ENCODE data around the gene BCAS4.

DNA sequence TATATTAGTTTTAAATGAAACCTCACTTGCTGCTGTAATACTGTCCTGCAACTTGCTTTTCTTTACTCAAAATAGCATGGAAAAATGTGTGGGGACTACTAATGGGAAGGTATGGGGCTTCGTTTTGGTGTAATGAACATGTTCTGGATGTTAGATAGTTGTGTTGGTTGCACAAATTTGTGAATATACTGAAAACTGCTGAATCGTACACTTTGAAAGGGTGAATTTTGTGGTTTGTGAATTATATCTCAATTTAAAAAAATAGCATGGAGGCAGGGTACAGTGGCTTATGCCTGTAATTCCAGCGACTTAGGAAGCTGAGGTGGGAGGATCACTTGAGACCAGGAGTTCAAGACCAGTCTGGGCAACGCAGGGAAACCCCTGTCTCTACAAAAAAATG lies 2.3 kb downstream of the BCAS4 start:
- TF ChIP-seq, protein P1, sequence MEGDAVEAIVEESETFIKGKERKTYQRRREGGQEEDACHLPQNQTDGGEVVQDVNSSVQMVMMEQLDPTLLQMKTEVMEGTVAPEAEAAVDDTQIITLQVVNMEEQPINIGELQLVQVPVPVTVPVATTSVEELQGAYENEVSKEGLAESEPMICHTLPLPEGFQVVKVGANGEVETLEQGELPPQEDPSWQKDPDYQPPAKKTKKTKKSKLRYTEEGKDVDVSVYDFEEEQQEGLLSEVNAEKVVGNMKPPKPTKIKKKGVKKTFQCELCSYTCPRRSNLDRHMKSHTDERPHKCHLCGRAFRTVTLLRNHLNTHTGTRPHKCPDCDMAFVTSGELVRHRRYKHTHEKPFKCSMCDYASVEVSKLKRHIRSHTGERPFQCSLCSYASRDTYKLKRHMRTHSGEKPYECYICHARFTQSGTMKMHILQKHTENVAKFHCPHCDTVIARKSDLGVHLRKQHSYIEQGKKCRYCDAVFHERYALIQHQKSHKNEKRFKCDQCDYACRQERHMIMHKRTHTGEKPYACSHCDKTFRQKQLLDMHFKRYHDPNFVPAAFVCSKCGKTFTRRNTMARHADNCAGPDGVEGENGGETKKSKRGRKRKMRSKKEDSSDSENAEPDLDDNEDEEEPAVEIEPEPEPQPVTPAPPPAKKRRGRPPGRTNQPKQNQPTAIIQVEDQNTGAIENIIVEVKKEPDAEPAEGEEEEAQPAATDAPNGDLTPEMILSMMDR (IDR thresholded peaks at IDR 0.05): no peak
- TF ChIP-seq, protein P2, sequence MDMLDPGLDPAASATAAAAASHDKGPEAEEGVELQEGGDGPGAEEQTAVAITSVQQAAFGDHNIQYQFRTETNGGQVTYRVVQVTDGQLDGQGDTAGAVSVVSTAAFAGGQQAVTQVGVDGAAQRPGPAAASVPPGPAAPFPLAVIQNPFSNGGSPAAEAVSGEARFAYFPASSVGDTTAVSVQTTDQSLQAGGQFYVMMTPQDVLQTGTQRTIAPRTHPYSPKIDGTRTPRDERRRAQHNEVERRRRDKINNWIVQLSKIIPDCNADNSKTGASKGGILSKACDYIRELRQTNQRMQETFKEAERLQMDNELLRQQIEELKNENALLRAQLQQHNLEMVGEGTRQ (CRISPR knock-in tag; IDR thresholded peaks at IDR 0.05): no peak
- TF ChIP-seq SP1 (CRISPR knock-in tag; conservative IDR thresholded peaks at IDR 0.05) (no peak), RELA (CRISPR knock-in tag; IDR thresholded peaks at IDR 0.05; ENCODE audit: borderline replicate concordance) (no peak), NFYB (CRISPR knock-in tag; conservative IDR thresholded peaks at IDR 0.05; ENCODE audit: low read depth) (no peak), TEAD4 (CRISPR knock-in tag; IDR thresholded peaks at IDR 0.05) (no peak), JUN (CRISPR knock-in tag; IDR thresholded peaks at IDR 0.05) (no peak), CBFB (CRISPR knock-in tag; IDR thresholded peaks at IDR 0.05; ENCODE audit: low read depth) (no peak)
